Keratinocyte (primary cell): ENCODE data around the gene BSG. TPM values are rescaled to one million over a fixed set of nuclear protein-coding genes. Genes with fewer than 3 reads are reported as not detected.

Source experiments
- DNase-seq: peaks from one replicate; pipeline ENCODE4 v3.0.0-alpha.2; 2011; ENCODE audit warnings: low read depth, missing footprints, low spot score
- FAIRE-seq: peaks from 2 replicates; lab custom pipeline; 2011; peaks lifted over from hg19 to GRCh38; lab: Jason Lieb, UNC
- H2AFZ ChIP-seq: 2 replicates; pipeline ENCODE4 v1.6.0; 2012; ENCODE audit warnings: low read length, control low read depth, inconsistent platforms; ENCODE audit not compliant: control insufficient read depth
- H3K27ac ChIP-seq: 2 replicates; pipeline ENCODE4 v1.5.1; 2011; ENCODE audit warnings: low read length; ENCODE audit not compliant: control insufficient read depth, insufficient read depth
- H3K27me3 ChIP-seq: 3 replicates; pipeline ENCODE4 v1.6.0; 2011; ENCODE audit warnings: low read length; ENCODE audit not compliant: control insufficient read depth, insufficient read depth; ENCODE audit errors: extremely low read depth
- H3K36me3 ChIP-seq, 2 experiments: 2 replicates in 1 of 2; 3 replicates in 1 of 2; pipeline ENCODE4 v1.5.1; 2011; ENCODE audit warnings: low read length in 2 of 2, mild to moderate bottlenecking in 1 of 2; ENCODE audit not compliant: control insufficient read depth in 2 of 2, insufficient read depth in 2 of 2; ENCODE audit errors: extremely low read depth in 1 of 2
- H3K4me1 ChIP-seq: 3 replicates; pipeline ENCODE4 v1.5.1; 2011; ENCODE audit warnings: low read length; ENCODE audit not compliant: control insufficient read depth, insufficient read depth; ENCODE audit errors: extremely low read depth
- H3K4me2 ChIP-seq: 3 replicates; pipeline ENCODE4 v1.6.0; 2011; ENCODE audit warnings: low read depth, low read length; ENCODE audit not compliant: control insufficient read depth, insufficient read depth; ENCODE audit errors: extremely low read depth
- H3K4me3 ChIP-seq, 3 experiments: fragments of 200-600 bp in 1 of 3; sonication (generic) in 1 of 3; 2 replicates in 2 of 3; 3 replicates in 1 of 3; pipeline ENCODE4 v1.5.1; 2011 to 2016; ENCODE audit warnings: low read length in 3 of 3, mild to moderate bottlenecking in 3 of 3, control low read depth in 2 of 3, inconsistent platforms in 1 of 3, low read depth in 1 of 3, mixed read lengths in 1 of 3, mixed run types in 1 of 3, moderate library complexity in 1 of 3; ENCODE audit not compliant: control insufficient read depth in 2 of 3, insufficient read depth in 2 of 3; ENCODE audit errors: extremely low read depth in 1 of 3
- H3K79me2 ChIP-seq: 2 replicates; pipeline ENCODE4 v1.6.0; 2012; ENCODE audit warnings: low read length; ENCODE audit not compliant: control insufficient read depth, insufficient read depth
- H3K9ac ChIP-seq: 3 replicates; pipeline ENCODE4 v1.6.0; 2011; ENCODE audit warnings: low read length; ENCODE audit not compliant: control insufficient read depth, insufficient read depth; ENCODE audit errors: extremely low read depth
- H3K9me1 ChIP-seq: 3 replicates; pipeline ENCODE4 v1.6.0; 2011; ENCODE audit warnings: low read length; ENCODE audit not compliant: control insufficient read depth, insufficient read depth; ENCODE audit errors: extremely low read depth
- H3K9me3 ChIP-seq: 2 replicates; pipeline ENCODE4 v1.5.1; 2012; ENCODE audit warnings: low read depth, low read length; ENCODE audit not compliant: control insufficient read depth
- H4K20me1 ChIP-seq: 3 replicates; pipeline ENCODE4 v1.6.0; 2011; ENCODE audit warnings: low read length; ENCODE audit not compliant: control insufficient read depth, insufficient read depth; ENCODE audit errors: extremely low read depth
- CTCF ChIP-seq, 3 experiments: IDR thresholded peaks in 1 of 3; conservative IDR thresholded peaks in 1 of 3; optimal IDR thresholded peaks in 1 of 3; 2 replicates in 2 of 3; 3 replicates in 1 of 3; pipeline versions ENCODE3 to v1.5.1; 2011; ENCODE audit warnings: low read length in 3 of 3, mild to moderate bottlenecking in 3 of 3, moderate library complexity in 2 of 3, control low read depth in 1 of 3, inconsistent platforms in 1 of 3; ENCODE audit not compliant: insufficient read depth in 2 of 3; ENCODE audit errors: extremely low read depth in 1 of 3
- EZH2 ChIP-seq: IDR thresholded peaks from one replicate; pipeline ENCODE4 v1.6.1; 2012; ENCODE audit warnings: inconsistent platforms, mild to moderate bottlenecking, low read length, moderate library complexity
- dilution Hi-C: fragments of 300-500 bp; cut with MboI; formaldehyde crosslinking; loops from one replicate; pipeline ENCODE4 v1.7.0; 2020; ENCODE audit warnings: low sequenced_read_pairs; ENCODE audit not compliant: extremely low pct_ligation_motif_present
- polyA plus RNA-seq, 5 experiments: library from polyadenylated mRNA; depleted of rRNA in 3 of 5; stranded (reverse) in 3 of 5; stranded (forward) in 1 of 5; unstranded in 1 of 5; fragments of >200 nt; gene quantifications; 1 replicate in 1 of 5; 2 replicates in 3 of 5; 3 replicates in 1 of 5; pipeline versions ENCODE4 v1.2.1 to v1.2.3, GENCODE V29; 2011 to 2012; ENCODE audit warnings: missing spikeins in 2 of 5, low read depth in 1 of 5, low replicate concordance in 1 of 5

BSG gene
- polyA plus RNA-seq, 1 donor (not counting 4 experiments of a cell fraction or from before 2014, with no cell fraction given), result 388 TPM

GRCh38 chr19:623175-623916 is 51.0 kb downstream of the BSG start:
- TF ChIP-seq EZH2, result no peak
- Histone ChIP-seq H3K27ac (no peak overlapping the region), H3K4me2 (no peak overlapping the region), H3K4me1 (peaks cover 13% of the 10 kb centered on the region), H2AFZ (no peak overlapping the region), H3K79me2 (peaks cover 3% of the 10 kb centered on the region), H3K9ac (no peak overlapping the region), H3K4me3 (no peak overlapping the region), H3K27me3 (no peaks in the 10 kb centered on the region), H3K9me3 (no peaks in the 10 kb centered on the region), H3K36me3 (peaks cover 10 to 20% of the 10 kb centered on the region in 2 experiments), H4K20me1 (no peaks in the 10 kb centered on the region), H3K9me1 (no peaks in the 10 kb centered on the region)
- dilution Hi-C loops, result no loop called here
- no peak for FAIRE-seq
- no peak for DNase-seq

GRCh38 chr19:623974-624373 is 51.6 kb downstream of the BSG start:
- Histone ChIP-seq H2AFZ (no peak overlapping the region), H3K36me3 (peaks cover 6 to 20% of the 10 kb centered on the region in 2 experiments), H3K9me1 (no peaks in the 10 kb centered on the region), H3K4me3 (no peak overlapping the region), H3K9ac (no peak overlapping the region), H4K20me1 (no peaks in the 10 kb centered on the region), H3K79me2 (peaks cover 3% of the 10 kb centered on the region), H3K4me1 (peaks cover 13% of the 10 kb centered on the region), H3K4me2 (no peak overlapping the region), H3K27ac (no peak overlapping the region), H3K27me3 (no peaks in the 10 kb centered on the region), H3K9me3 (no peaks in the 10 kb centered on the region)
- no peak for TF ChIP-seq CTCF (optimal IDR thresholded peaks at IDR 0.05 in 1 of 3, IDR thresholded peaks at IDR 0.05 in 1 of 3, conservative IDR thresholded peaks at IDR 0.05 in 1 of 3; ENCODE audit: extremely low read depth in 1 of 3, insufficient read depth in 2 of 3, low read length in 3 of 3)
- no peak for TF ChIP-seq EZH2
- dilution Hi-C loops, result no loop called here
- DNase-seq (no peak), FAIRE-seq (no peak)
